ENCODE measurements around the gene GGT1.
A peak's percentile ranks its signal among the peaks of the same experiment; 100 is the strongest.
"Not testable (repeated sequence)": the region's sequence is repeated elsewhere in the genome, so short reads cannot be mapped to it uniquely, and the experiment has no call there.

Gene GGT1

DNA sequence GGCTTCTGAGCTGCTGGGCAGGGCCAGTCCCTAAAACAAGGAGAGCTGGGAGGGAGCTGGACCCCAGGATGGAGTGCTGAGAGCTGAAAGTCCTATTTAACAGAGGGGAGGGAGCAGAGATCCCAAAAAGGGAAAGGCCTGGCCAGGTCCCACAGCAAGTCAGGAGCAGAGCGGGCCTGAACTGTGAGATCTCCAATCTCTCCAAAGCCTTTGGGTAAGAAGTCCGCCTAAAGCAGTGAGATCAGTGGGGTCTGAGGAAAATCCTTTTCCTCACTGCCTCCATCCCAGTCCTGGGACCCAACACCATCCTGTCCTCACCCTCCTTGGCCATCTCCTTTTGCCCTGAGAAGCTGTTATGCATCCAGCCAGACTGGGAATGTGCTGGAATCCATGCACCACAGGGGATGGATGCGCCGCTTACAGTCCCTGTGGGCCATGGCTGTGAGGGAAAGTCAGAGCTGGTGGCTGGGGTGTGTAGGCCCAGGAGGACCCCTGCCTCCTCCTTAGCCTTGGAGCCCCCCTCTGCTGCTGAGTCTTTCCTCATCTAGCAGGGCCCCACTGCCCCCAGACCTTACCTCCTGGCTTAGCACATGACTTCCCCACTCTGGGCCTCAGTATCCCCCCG is 18.7 kb upstream of the GGT1 start:
- no peak for DNase-seq (ENCODE audit: low read depth)

- no peak for DNase-seq (ENCODE audit: low read depth)
Measured at GRCh38 chr22:24584871-24585411, 18.1 kb upstream of the GGT1 start.

GRCh38 chr22:24585461-24585860 is 17.5 kb upstream of the GGT1 start:
- DNase-seq (ENCODE audit: low read depth), result no peak

- DNase-seq (ENCODE audit: low read depth), result no peak
Measured at GRCh38 chr22:24585927-24586546, 17.0 kb upstream of the GGT1 start.

GRCh38 chr22:24587251-24587650 is 15.7 kb upstream of the GGT1 start:
- no peak for DNase-seq (ENCODE audit: low read depth)

GRCh38 chr22:24587948-24588347 is 15.0 kb upstream of the GGT1 start:
- DNase-seq (ENCODE audit: low read depth), result no peak

GRCh38 chr22:24588381-24588756 is 14.6 kb upstream of the GGT1 start:
- no peak for DNase-seq (ENCODE audit: low read depth)

GRCh38 chr22:24588757-24589481 is 14.1 kb upstream of the GGT1 start:
- DNase-seq (ENCODE audit: low read depth), result no peak

GRCh38 chr22:24589518-24590030 is 13.4 kb upstream of the GGT1 start:
- DNase-seq (ENCODE audit: low read depth), result no peak

DNA sequence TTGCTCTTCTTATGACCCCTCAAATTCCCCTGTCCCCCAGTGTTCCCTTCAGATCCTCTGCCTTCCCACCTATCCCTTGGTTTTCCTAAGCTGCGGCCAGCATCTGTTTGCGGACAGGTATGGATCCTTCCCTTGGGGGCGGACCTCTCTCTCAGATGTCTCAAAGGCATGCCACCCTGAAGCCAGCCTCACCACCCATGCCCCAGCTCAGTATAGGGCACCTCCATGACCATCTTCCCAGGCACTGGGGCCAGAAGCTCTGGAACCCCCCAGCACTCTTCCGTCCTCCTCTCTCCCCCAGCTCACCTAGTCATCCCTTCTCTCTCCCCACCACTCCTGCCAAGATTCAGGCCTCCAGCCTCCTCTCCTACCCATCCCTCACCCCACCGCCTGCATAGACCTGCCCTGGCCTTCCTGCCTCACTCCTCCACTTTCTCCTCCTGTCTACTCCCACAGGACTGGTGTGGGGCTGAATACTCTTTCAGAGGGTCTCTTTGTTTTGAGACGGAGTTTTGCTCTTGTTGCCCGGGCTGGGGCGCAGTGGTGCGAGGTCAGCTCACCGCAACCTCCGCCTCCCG is 12.3 kb upstream of the GGT1 start:
- no peak for DNase-seq (ENCODE audit: low read depth)

- no peak for DNase-seq (ENCODE audit: low read depth)
Measured at GRCh38 chr22:24591286-24591830, 11.6 kb upstream of the GGT1 start.

DNA sequence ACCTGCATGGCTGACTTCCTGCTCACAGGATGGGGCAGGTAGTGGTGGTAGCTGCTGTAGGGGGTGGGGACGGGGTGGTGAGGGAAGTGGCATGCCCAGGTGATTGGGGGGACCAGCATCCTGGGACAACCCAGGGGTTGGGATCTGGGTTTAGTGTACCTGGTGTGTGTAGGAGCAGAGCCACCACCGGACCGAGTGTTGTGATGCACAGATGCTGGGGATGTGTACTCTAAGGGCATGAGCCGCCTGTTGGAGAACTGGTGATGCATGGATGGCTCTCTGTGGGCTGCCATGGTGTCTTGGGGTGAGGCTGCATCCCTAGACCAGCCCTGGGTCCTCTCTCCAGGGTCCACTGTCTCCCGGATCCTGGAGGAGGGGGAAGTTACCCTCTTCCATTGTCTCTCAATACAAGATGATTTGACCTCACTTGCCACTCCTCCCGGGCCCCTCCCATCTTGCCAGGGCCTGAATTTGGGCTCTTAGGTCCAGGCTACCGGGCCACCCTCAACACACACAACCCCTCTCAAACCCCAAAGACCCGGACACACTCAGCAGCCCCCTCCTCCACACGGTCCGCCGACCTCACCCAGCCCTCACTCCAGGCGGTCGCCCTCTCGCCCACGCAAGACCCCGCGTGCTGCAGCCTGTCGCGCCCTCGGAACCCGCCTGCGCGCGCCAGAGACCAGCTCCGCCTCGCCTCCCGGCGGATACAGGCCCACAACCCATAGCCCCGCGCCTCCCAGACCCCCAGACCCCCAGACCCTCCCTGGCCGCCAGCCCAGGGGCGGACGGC is 10.7 kb upstream of the GGT1 start:
- DNase-seq (ENCODE audit: low read depth), result peak; percentile 14

DNA sequence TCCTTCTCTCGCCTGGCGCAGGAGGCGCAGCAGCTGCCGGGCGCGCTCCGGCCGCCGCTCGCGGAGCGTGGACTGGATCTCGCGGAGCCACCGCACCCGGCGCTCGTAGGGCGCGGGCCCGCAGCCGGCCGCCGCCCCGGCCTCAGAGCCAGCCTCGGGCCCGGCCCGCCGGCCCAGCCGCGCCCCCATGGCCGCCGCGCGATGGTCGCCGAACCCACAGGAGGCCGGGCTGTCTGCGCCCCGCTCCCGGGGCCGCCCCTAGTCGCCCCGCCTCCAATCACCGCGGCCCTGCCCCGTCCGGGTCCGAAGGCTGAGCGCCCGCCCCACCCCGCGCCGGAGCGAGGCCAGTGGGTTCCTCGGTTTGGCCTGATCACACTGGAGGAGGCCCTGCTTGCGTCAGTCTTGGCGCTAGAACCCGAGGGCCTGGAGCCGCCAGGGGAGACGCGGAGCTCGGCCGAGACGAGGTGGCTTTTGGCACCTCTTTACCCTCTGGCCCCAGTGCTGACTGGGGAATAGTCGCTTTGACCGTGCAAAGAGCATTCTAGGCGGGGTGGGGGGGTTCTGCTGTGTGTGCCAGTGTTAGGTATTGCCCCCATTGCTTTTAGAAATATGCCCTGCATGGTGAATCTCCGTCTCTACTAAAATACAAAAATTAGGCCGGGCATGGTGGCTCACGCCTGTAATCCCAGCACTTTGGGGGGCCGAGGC is 10.0 kb upstream of the GGT1 start, which contains the start of gene LRRC75B:
LRRC75B (minus strand) TSS at position 223 of the 708 bp plus-strand sequence; CDS start at position 189, 34 bp downstream.
- peak; percentile 88 for DNase-seq (ENCODE audit: low read depth)

GRCh38 chr22:24593559-24593835 is 9.5 kb upstream of the GGT1 start:
- DNase-seq (ENCODE audit: low read depth), result not testable (repeated sequence)

DNA sequence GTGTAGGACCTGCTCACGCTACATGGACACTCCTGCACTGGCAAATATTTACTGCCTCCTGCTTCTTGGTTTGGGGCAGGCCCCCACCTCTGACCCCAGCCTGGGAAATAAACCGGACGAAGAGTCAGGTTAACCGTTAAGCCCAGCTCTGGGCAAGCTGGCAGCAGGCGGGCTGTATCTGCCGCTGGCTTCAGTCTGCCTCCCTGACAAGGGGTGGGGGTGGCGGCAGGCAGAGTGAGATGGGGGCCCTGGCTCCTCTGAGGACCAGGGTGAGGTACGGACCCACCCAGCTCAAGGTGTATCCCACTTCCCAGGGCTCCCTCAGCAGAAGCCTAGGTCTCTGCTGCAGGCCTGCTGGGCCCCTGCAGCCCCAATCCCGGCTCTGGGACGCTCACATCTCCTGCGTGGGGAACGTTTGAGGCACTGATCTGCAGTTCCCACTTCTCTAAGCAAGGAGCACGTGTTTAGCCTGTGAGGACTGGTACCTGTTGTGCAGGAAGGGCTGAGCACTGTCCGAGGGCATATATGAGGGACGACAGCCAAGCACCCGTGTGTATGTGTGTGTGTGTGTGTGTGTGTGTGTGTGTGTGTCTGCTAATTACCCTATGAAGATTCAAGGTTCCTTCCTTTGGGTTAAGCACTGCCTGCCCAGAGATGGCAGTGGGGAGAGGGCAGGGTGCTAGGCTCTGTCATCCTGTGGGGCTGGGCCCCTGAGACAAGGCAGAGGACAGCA is 9.0 kb upstream of the GGT1 start:
- no peak for DNase-seq (ENCODE audit: low read depth)

DNA sequence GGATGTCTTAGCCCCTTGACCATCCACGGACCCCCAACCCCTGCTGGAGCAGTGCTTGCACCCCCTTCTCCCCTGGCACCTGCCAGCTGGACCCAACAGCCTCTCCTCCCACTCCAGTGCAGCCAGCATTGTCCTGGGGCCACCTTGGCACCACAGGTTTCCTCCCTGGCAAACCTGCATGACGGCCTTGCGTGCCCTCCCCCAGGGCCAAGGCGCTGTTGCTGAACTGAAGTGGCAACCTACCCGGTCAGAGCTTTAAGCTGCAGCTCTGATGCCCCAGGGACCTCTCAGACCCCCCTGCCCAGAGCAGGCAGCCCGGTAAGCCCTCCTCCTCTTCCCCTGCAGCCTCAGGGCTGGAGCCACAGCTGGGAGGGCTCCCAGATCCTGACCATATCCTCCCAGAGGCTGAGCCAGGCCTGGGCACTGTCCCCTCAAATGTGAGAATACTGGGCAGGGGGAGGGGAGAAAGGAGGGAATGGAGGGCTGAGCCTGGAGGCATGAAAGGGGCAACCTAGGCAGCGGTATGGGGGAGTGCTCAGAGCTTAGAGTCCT is 8.3 kb upstream of the GGT1 start:
- DNase-seq (ENCODE audit: low read depth), result no peak

DNA sequence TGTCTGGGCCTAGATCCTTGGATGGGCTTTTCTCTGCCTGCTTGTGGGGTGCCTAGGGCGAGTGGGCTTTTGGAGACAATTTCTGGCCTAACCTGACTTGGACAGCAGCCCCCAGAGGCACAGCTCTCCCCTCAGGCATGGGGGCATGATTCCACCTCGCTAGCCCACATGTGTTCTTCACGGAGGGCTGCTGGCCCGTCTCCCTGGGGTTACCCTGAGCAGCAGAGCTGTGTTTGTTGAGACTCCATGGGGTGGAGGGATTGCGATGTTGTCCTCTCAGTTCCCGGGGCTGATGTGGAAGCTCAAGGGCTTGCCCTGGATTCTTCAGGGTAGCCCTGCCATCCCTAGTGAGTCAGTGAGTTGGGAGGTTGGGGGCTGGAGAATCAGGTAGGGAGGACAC is 7.8 kb upstream of the GGT1 start:
- DNase-seq (ENCODE audit: low read depth), result no peak

- DNase-seq (ENCODE audit: low read depth), result no peak
Measured at GRCh38 chr22:24595863-24596262, 7.1 kb upstream of the GGT1 start.

GRCh38 chr22:24597076-24597475 is 5.9 kb upstream of the GGT1 start:
- DNase-seq (ENCODE audit: low read depth), result not testable (repeated sequence)

- no peak for DNase-seq (ENCODE audit: low read depth)
Measured at GRCh38 chr22:24599514-24599913, 3.5 kb upstream of the GGT1 start.
